Smooth muscle cell (in vitro differentiated cells): Measurements from ENCODE around the gene MED27. TPM values are rescaled to one million over a fixed set of nuclear protein-coding genes. Genes with fewer than 3 reads are reported as not detected.

ENCODE experiments used
- DNase-seq: peaks from one replicate; lab custom pipeline; 2025; ENCODE audit not compliant: unreplicated experiment; lab: John Stamatoyannopoulos, UW
- H2AFZ ChIP-seq: fragments of 200-600 bp; sonication (generic); 2 replicates; pipeline ENCODE4 v1.6.0; 2016; ENCODE audit warnings: antibody characterized with exemption, low read depth, mild to moderate bottlenecking
- H3F3A ChIP-seq: fragments of 200-600 bp; sonication (generic); 2 replicates; pipeline ENCODE4 v1.6.0; 2017; ENCODE audit warnings: antibody characterized with exemption, low read depth
- H3K27ac ChIP-seq: fragments of 200-600 bp; sonication (generic); 2 replicates; pipeline ENCODE4 v1.5.1; 2016; ENCODE audit warnings: low read depth, mild to moderate bottlenecking
- H3K27me3 ChIP-seq: fragments of 200-600 bp; sonication (generic); 2 replicates; pipeline ENCODE4 v1.6.1; 2016; ENCODE audit warnings: low read depth, mild to moderate bottlenecking
- H3K36me3 ChIP-seq: fragments of 200-600 bp; sonication (generic); 2 replicates; pipeline ENCODE4 v1.5.1; 2016; ENCODE audit warnings: low read depth
- H3K4me1 ChIP-seq: fragments of 200-600 bp; sonication (generic); 2 replicates; pipeline ENCODE4 v1.5.1; 2016; ENCODE audit warnings: low read depth
- H3K4me2 ChIP-seq: fragments of 200-600 bp; sonication (generic); 2 replicates; pipeline ENCODE4 v1.6.0; 2016; ENCODE audit warnings: mild to moderate bottlenecking
- H3K4me3 ChIP-seq: fragments of 200-600 bp; sonication (generic); 2 replicates; pipeline ENCODE4 v1.5.1; 2016; ENCODE audit warnings: mild to moderate bottlenecking
- H3K79me2 ChIP-seq: fragments of 200-600 bp; sonication (generic); 2 replicates; pipeline ENCODE4 v1.6.0; 2016; ENCODE audit warnings: low read depth, mild to moderate bottlenecking
- H3K9ac ChIP-seq: fragments of 200-600 bp; sonication (generic); 2 replicates; pipeline ENCODE4 v1.6.0; 2016; ENCODE audit warnings: low read depth
- H3K9me3 ChIP-seq: fragments of 200-600 bp; sonication (generic); replicated peaks from 2 replicates; pipeline ENCODE4 v1.5.1; 2016; ENCODE audit warnings: low read depth
- H4K20me1 ChIP-seq: fragments of 200-600 bp; sonication (generic); 2 replicates; pipeline ENCODE4 v1.6.0; 2016; ENCODE audit warnings: low read depth
- CTCF ChIP-seq: fragments of 200-600 bp; sonication (generic); IDR thresholded peaks from 2 replicates; pipeline ENCODE4 v1.5.1; 2017; ENCODE audit warnings: borderline replicate concordance, mild to moderate bottlenecking, antibody characterized with exemption; ENCODE audit not compliant: insufficient read depth, poor library complexity, severe bottlenecking
- WGBS: methylation state at CpG from one replicate; pipeline ENCODE4 v1.1.7; 2016; ENCODE audit warnings: low lambda C conversion rate; 5-methylcytosine and 5-hydroxymethylcytosine counted together
- polyA plus RNA-seq: library from polyadenylated mRNA; unstranded; fragments of >200 nt; fragmentation: Nextera tagmentation; extraction: Ambion mirVana; gene quantifications from 2 replicates; pipeline ENCODE4 v1.2.1, GENCODE V29; 2016
- total RNA-seq: library from RNA; depleted of rRNA; stranded (reverse); fragments of >200 nt; gene quantifications from 2 replicates; pipeline ENCODE4 v1.2.3, GENCODE V29; 2014

MED27 gene
- total and polyA plus RNA-seq, 2 experiments from 2014 or later: 24.0 to 50.0 TPM

- no peak overlapping the region for H3K27ac ChIP-seq
- TF ChIP-seq CTCF: no peak
- WGBS: 99% methylated on average over 3 of the region's 3 CpGs
These were observed 145.0 kb downstream of the MED27 start for GRCh38 chr9:131934673-131935072.

GRCh38 chr9:131927091-131927490, 152.6 kb downstream of the MED27 start:
- Histone ChIP-seq H3K4me3 (no peak overlapping the region), H3K27me3 (no peaks in the 10 kb centered on the region)

More at GRCh38 chr9:131934673-131935072, 145.0 kb downstream of the MED27 start:
- H3F3A ChIP-seq: no peaks in the 10 kb centered on the region
- no peaks in the 10 kb centered on the region for H3K4me1 ChIP-seq
- no peaks in the 10 kb centered on the region for H3K9me3 ChIP-seq
- DNase-seq: no peak
- no peak overlapping the region for H3K9ac ChIP-seq
- H2AFZ ChIP-seq: no peak overlapping the region
- H4K20me1 ChIP-seq: peaks cover 38% of the 10 kb centered on the region
- H3K79me2 ChIP-seq: no peaks in the 10 kb centered on the region
- H3K4me3 ChIP-seq: no peak overlapping the region
- H3K4me2 ChIP-seq: no peak overlapping the region
- H3K36me3 ChIP-seq: no peaks in the 10 kb centered on the region
- H3K27me3 ChIP-seq: no peaks in the 10 kb centered on the region

GRCh38 chr9:131926360-131926922, 153.2 kb downstream of the MED27 start:
- Histone ChIP-seq H3K27me3 (no peaks in the 10 kb centered on the region), H3K4me2 (no peak overlapping the region), H3K9ac (no peak overlapping the region), H3K79me2 (no peaks in the 10 kb centered on the region), H3K36me3 (no peaks in the 10 kb centered on the region), H4K20me1 (peaks cover 79% of the 10 kb centered on the region), H3F3A (no peaks in the 10 kb centered on the region), H3K4me1 (no peaks in the 10 kb centered on the region), H2AFZ (no peak overlapping the region), H3K4me3 (no peak overlapping the region), H3K9me3 (no peaks in the 10 kb centered on the region), H3K27ac (no peak overlapping the region)
- no peak for DNase-seq
- TF ChIP-seq CTCF: no peak
- WGBS: 91% methylated on average over 6 of the region's 6 CpGs

More at GRCh38 chr9:131927091-131927490, 152.6 kb downstream of the MED27 start:
- TF ChIP-seq CTCF: no peak
- 84% methylated on average over 3 of the region's 3 CpGs for WGBS
- H3K4me2 ChIP-seq: no peak overlapping the region
- no peak overlapping the region for H2AFZ ChIP-seq
- no peak for DNase-seq
- H3K36me3 ChIP-seq: no peaks in the 10 kb centered on the region
- H3K9ac ChIP-seq: no peak overlapping the region
- no peaks in the 10 kb centered on the region for H3K79me2 ChIP-seq
- no peaks in the 10 kb centered on the region for H3K9me3 ChIP-seq
- peaks cover 82% of the 10 kb centered on the region for H4K20me1 ChIP-seq
- H3F3A ChIP-seq: no peaks in the 10 kb centered on the region
- no peaks in the 10 kb centered on the region for H3K4me1 ChIP-seq
- H3K27ac ChIP-seq: no peak overlapping the region

DNA sequence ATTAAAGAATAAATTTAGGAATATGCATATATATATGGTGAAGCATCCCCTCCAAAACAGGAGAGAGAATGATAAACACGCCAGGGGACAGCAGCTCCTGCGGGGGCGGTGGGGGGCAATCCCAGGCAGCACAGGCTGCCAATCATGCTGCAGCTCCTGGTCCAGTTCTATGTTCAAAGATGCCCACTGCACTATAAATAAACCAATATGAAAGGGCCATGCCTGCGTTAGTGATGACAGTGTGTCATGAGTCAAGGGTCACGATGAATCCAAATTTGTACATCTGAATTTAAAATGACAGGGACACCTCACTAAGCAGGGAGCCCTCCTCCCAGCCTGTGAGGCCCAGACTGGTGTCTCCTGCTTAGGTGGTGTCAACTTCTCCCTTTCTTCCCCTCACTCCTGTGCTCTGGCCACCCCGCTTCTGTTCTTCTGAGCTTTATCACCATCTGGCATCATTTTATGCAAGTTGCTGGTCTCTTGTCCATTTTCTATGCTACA, 153.9 kb downstream of the MED27 start:
- no peak for TF ChIP-seq CTCF
- Histone ChIP-seq H3K9me3 (no peaks in the 10 kb centered on the region), H3F3A (no peaks in the 10 kb centered on the region), H3K4me2 (no peak overlapping the region), H3K4me3 (no peak overlapping the region), H3K79me2 (no peaks in the 10 kb centered on the region), H3K27me3 (no peaks in the 10 kb centered on the region), H3K27ac (no peak overlapping the region), H3K4me1 (no peaks in the 10 kb centered on the region), H3K9ac (no peak overlapping the region), H2AFZ (no peak overlapping the region), H3K36me3 (no peaks in the 10 kb centered on the region), H4K20me1 (peaks cover 81% of the 10 kb centered on the region)
- WGBS: over 99% methylated on average over 6 of the region's 6 CpGs
- DNase-seq: no peak
